HG02943 (cell line): Measurements from ENCODE around the gene CD320.
"Not testable (repeated sequence)": the region's sequence is repeated elsewhere in the genome, so short reads cannot be mapped to it uniquely, and the experiment has no call there.

ENCODE experiments used
- ATAC-seq: cut with Tn5 transposase; IDR thresholded peaks from one replicate; pipeline ENCODE4 v1.9.1; 2021; ENCODE audit warnings: mild to moderate bottlenecking, low read depth, moderate library complexity; ENCODE audit not compliant: unreplicated experiment

CD320 gene

DNA sequence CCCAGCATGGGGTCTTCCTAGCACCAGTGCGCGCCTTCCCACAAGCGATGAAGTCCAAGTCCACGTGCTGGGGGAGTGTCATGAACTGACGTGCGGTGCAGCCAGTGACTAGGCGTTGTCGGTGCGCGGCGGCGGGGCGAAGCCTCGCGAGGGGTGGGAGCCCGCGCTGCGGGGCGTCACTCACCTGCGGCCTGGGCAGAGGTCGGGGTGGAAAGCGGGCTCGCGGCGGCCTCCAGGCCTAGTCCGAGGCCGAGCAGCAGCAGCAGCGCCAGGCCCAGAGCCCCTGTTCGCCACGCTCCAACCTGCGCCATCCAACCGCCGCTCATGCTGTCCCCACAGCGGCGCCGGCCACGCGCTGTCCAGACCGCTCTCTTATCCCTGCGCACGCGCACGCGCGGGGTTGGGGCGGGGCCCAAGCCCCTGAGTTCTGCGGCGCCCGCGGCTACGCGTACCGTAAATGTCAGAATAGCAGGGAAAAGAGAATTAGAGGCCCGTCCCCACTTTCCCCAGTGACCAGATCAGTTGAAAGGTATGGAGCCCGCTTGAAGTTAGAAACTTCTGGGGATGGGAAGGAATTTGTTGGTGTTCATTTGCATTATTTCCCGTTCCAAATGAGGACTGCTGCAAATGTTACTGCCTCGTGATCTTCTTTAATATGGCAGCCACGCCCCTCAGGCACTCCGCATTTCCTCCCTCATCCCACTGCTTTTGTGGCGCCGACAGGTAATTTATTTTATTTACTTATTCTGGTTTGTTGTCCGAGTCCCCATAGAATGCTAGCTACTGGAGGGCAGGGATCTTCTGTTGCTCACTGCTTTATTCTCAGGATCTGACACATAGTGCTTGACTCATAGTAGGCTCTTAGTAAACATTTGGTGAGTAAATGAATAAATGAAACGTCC is at the start of gene CD320:
CD320 (minus strand) TSS at position 394 of the 902 bp plus-strand sequence; CDS start at position 326, 68 bp downstream.
- ATAC-seq: no peak

DNA sequence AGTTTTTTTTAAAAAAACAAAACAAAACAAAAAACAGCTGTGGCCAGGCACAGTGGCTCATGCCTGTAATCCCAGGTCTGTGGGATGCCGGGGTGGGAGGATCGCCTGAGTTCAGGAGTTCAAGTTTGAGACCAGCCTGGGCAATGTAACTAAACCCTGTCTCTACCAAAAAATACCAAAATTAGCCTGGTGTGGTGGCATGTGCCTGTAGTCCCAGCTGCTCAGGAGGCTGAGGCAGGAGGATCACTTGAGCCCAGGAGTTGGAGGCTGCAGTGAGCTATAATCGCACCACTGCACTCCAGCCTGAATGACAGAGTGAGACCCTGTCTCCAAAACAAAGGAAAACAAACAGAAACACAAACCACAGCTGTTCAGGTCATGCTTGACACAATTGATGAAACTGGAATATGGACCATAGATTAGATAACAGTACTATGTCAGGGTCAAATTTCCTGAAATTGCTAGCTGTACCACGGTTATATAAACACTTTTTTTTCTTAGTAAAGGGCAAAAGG is 48.9 kb upstream of the CD320 start:
- ATAC-seq: no peak

DNA sequence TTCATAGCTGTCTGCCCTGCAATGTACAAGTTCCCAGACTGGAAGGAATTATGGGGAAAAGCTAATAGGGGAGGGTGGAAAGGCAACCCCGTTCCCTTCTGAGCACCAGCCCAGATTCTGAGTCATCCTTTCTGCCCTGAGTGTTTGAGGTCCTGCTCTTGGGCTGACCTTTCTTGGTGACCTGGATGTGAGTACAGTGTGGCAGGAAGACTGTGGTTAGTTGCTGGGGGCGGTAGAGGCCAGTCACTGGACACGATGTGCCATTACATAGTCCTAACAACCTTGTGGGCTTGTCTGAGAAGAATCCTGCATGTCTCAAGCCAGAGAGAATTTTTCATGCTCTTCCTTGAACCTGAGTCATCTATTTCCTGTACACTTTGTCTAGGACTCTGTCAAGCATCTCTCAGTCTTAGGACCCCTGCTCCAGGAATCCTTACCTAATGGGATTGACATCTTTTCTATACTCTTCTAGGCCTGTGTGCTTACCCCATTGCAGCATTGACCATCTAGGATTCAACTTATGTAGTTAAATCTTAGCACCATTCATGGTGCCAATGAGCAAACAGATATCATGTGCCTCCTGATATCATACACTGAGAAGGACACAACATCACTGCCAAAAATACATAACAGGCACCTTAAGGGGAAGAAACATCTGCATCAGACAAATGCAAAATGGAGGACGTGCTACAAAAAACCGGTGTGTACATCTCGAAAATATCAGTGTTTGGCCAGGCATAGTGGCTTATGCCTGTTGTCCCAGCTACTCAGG is 47.7 kb upstream of the CD320 start:
- no peak for ATAC-seq

DNA sequence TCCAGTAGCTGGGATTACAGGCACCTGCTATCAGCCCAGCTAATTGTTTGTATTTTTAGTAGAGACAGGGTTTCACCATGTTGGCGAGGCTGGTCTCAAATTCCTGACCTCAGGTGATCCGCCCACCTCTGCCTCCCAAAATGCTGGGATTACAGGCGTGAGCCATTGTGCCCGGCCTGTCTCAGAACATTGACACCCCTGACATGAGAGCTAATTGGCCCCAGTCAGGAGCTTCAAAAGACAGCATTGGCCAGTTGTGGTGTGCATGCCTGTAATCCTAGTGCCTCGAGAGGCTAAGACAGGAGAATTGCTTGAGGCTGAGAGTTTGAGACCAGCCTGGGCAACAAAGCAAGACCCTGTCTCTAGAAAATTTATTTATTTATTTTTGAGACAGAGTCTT is 44.7 kb upstream of the CD320 start:
- ATAC-seq: not testable (repeated sequence)

DNA sequence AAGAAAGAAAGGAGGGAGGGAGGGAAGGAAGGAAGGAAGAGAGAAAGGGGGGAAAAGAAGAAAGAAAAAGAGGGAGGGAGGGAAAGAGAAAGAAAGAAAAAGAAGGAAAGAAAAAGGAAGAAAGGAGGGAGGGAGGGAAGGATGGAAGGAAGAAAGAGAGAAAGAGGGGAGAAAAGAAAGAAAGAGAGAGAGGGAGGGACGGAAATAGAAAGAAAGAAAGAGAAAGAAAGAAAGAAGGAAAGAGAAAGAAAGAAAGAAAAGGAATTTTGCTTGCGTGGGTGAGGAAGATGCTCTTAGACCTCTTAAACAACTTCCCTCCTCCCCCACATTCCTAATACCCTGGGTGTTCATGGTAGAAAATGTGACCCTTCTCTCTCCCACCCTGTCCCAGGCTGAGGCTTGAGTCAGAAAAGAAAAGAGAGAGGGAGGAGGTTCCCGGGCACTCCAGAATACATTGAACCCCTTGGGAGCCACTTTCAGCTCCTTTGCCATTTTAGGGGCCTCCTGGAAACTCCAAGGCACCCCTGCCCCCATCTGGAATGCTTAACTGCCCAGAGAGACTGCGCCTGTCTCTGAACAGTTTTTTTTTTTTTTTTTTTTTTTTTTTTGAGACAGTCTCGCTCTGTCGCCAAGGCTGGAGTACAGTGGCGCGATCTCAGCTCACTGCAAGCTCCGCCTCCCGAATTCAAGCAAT is 44.1 kb upstream of the CD320 start:
- no peak for ATAC-seq

- ATAC-seq: not testable (repeated sequence)
Measured at GRCh38 chr19:8349629-8350372, 41.6 kb upstream of the CD320 start.

DNA sequence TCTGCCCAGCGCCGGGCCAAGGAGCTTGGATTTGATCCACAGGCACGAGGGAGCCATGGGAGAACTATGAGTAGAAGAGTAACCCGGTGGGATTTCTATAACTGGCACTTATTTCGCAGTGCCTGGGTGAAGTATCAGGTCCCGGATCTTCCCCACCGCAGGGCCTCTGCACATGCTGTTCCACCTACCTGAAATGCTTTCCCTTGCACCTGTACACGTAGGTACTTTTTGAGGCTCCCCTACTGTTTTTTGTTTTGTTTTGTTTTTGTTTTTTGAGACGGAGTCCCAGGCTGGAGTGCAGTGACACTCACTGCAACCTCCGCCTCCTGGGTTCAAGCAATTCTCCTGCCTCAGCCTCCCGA is 35.3 kb upstream of the CD320 start:
- no peak for ATAC-seq

- no peak for ATAC-seq
Measured at GRCh38 chr19:8342684-8343482, 34.7 kb upstream of the CD320 start, which contains the start of gene KANK3. Gene KANK3 (minus strand): TSS chr19:8343262. CDS start chr19:8337828, 5,434 bp downstream.

- ATAC-seq: no peak
Measured at GRCh38 chr19:8342316-8342683, 34.1 kb upstream of the CD320 start.

DNA sequence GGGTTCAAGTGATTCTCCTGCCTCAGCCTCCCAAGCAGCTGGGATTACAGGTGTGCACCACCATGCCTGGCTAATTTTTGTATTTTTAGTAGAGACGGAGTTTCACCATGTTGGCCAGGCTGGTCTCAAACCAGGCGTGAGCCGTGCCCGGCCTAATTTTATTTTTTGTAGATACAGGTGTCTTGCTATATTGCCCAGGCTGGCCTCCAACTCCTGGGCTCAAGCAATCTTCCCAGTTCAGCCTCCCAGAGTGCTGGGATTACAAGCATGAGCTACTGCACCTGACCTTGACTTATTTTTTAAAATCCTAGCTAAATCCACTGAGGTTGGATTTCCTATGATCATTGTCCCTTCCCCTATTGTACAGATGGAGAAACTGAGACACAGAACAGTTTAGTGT is 33.3 kb upstream of the CD320 start:
- ATAC-seq: not testable (repeated sequence)

DNA sequence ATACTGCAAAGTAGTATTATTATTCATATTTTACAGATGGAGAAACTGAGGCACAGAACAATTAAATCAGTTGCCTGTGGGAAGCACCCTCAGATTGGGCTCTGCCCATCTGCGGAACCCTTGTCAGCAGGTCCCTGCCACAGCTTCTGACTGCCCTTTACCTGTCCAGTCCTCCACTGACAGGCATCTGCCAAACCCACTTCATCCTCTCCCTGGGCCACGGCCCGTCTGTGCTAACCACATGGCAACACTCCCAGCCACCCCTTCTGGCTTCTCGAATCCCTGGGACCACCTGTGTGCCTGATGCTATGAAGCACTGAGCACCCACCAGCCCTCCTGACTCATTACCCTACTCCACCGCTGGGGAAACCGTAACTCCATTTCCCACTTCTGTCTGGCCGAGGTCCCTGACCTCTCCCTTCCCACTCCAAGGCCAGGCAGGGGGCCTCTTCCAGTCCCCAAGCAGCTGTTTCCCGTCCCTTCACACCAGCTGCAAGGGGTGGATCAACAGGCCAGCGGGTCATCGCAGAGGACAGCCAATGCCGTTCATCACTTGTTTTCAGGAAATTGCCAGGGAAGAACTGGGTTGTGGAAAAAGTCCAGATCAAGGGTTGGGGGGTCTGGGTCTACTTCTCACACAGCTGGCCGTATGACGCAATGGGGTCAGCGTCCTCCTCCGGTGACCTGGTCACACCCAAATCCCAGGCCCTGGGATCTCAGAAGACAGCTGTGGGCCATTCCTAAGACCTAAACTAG is 32.4 kb upstream of the CD320 start:
- no peak for ATAC-seq

DNA sequence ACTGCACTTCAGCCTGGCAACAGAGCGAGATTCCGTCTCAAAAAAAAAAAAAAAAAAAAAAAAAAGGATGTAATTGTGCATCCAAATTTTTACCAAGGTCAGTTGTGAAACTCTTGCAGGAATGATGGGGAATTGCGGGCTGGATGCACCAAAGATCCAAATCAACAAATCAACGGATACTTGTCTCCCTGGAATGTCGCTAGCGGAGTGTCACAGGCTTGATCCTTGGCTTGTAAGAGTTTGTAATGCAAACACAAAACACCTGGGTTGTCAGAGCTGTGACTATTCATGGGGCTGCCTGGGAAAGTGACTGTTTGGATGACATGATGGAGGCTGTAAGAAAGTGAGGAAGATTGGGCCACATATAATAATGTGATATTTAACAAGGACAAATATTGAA is 30.7 kb upstream of the CD320 start:
- ATAC-seq: no peak

- ATAC-seq: no peak
Measured at GRCh38 chr19:8337728-8338127, 29.6 kb upstream of the CD320 start.

- no peak for ATAC-seq
Measured at GRCh38 chr19:8336660-8337059, 28.5 kb upstream of the CD320 start.

DNA sequence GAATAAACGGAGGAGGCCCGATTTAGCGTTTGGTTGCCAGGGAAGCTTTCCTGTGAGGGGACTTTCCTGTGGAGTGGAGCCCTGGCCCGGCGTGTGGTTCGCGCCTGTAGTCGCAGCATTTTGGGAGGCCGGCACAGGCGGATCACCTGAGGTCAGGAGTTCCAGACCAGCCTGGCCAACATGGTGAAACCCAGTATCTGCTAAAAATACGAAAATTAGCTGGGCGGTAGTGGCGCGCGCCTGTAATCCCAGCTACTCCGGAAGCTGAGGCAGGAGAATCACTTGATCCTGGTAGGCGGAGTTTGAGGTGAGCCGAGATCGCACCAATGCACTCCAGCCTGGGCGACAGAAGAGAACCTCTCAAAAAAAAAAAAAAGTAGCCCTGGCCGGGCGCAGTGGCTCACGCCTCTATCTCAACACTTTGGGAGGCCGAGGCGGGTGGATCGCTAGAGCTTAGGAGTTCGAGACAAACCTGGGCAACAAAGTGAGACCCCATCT is 28.0 kb upstream of the CD320 start:
- no peak for ATAC-seq

DNA sequence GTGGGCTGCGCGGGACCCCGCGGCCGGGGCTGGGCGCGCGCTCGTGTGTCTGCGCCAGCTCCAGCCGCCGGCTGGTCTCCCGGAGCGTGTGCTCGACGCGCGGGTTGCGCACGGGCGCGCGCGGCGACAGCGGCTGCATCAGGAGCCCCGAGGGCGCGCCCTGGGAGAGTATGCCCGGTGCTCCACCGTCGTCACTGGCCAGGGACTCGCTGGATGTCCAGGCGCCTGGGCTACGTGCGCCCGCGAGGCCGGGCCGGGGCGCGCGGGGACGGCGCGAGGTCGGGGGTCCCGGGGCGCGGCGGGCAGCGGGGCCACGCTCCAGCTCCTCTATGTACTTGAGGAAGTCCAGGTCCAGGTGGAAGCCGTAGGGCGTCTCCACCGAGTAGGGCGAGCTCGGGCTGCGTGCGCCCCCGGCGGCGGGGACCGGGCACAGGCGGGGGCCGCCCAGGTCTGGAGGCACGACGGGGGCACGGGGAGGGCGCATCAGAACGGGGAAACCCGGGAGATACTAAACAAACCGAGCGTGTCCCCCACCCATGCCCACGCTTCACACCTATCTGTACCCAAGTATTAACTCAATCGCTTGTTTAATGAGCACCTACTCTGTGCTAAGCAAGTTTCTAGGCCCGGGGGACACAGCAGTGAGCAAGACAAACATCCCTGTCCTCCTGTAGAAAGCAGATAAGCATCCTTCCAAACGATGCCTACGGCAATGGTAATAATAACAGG is 27.3 kb upstream of the CD320 start:
- no peak for ATAC-seq

DNA sequence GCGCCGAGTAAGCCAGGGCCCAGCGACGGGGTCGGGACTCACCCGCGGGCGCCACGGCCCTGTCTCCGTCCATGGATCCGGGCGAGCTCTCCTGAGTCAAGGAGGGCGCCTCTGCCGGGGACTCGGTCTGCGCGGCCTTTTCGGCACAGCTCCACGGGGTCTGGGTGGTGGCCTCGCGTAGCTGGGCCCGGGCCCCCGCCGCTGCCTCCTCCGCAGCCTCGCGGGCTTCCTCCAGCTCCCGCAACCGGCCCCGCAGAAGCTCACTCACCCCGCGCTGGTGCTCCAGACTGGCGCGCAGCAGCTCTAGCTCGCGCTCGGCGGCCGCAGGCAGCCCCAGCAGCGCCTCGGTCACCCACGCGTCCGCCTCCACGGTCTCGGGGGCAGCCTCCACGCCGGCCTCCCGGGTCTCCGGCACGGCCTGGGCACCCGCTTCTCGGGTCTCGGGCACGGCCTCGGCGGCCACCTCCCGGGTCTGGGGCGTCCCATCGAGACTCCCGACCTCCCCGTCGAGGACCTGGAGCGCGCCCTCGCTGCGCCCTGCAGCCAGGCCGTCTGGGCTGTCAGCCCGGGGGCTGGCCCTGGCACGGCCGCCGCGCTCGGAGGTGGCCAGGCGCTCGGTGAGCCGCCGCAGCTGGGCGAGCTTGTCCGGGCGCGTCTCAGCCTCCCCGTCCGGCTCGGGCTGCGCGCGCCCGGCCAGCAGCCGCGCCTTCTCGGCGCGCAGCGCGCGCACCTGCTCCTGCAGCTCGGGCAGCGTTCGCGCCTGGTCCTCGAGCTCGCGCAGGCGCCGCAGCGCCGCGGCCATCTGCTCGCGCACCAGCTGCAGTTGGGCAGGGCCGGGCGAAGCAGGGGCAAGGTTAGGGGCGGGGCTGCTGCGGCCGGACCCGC is 26.5 kb upstream of the CD320 start:
- no peak for ATAC-seq
